Hematopoietic multipotent progenitor cell (in vitro differentiated cells): ENCODE data around the gene IQSEC1. TPM values are rescaled to one million over a fixed set of nuclear protein-coding genes. Genes with fewer than 3 reads are reported as not detected.

Experiments
- DNase-seq, 3 donors: peaks; one replicate each; pipeline ENCODE4 v3.0.0-alpha.2; 2011 to 2015; ENCODE audit warnings: low read depth in 2 of 3, low spot score in 2 of 3
- total RNA-seq: library from RNA; depleted of rRNA; stranded (reverse); fragments of >200 nt; gene quantifications from one replicate; pipeline ENCODE4 v1.2.3, GENCODE V29; 2012

The IQSEC1 gene
- total RNA-seq, 1 donor = 20.7 TPM

DNA sequence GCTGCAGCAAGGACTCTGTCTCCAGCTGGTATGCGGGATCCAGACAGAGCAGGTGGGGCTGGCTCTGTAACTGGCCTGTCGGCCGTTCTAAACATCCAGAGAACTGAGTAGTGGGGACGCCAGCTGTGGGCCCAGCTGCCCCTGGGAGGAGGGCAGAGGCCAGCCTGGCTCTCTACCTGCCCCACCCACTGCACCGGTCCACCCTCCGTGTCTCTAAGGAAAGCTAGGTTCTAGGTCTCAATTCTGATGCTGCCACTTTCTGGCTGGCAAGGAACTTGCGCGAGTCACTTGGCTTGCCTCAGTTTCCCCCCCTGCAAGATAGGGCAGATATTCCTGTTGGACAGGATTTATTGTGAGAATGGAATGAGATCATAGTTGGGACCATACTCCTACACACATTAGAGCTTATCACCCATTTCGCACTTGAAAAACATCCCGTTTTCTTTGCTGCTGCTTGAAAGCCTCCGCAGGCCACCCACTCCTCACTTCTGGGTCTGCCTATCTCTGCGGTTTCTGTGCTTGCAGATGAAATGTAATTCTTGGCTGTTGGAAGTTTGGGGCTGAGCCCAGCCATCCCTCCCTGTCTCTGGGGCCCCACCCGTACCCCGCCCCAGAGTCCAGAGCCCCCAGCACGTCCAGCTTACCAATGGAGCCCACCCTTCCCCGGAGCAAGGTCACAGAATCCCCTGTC, 65.8 kb downstream of the IQSEC1 start:
- no peak for DNase-seq

DNA sequence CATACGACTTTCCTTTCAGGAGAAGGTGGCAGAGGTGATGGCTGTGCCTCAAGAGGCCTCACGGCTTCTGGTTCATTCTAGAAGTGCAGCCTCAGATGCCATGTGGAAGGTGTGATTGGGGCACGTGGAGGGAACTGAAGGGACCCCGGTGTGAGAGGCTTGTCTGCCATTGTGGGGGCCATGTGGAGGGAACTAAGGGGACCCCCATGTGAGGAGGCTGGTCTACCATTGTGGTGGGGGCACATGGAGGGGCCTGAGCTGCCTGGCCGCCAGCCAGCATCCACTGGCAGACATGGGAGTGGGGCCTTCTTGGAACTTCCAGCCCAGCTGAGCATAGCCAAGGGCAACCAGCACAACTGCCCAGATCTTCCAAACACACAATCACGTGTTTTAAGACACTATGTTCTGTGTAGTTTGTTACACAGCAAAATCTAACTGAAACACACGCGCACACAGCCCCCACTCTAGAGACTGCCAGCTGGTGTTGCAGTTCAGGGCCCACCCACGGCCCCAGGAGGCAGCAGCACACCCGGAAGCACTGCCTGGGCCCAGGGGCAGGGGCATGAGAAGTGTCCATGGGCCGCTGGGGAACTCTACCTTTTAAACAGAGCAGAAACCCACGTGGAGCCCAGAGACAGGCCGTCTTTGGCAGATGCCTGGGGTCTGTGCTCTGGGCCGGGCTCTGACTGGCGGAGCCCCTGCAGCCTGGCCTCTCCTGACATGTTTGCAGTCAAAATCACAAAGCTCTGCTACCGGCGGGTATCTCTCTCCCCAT, 66.8 kb downstream of the IQSEC1 start:
- DNase-seq = no peak

DNA sequence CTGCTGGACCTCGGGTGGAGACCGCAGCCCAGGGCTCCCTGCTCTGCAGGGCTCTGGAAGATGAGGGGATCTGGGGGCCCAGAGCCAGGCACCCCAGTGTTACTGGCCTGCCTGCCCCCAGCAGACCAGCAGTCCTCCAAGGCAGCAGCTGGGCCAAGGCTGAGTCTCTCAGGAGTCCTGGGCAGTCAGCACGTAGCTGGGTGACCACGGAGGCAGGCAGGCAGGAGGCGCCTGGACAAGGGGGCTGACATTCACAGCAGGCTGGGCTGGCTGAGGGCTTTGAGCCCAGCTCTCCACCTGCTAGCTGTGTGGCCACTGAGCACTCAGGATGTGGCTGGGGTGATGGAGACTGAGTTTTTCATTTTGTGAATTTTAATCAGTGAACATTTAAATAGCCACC, 67.9 kb downstream of the IQSEC1 start:
- no peak for DNase-seq

DNA sequence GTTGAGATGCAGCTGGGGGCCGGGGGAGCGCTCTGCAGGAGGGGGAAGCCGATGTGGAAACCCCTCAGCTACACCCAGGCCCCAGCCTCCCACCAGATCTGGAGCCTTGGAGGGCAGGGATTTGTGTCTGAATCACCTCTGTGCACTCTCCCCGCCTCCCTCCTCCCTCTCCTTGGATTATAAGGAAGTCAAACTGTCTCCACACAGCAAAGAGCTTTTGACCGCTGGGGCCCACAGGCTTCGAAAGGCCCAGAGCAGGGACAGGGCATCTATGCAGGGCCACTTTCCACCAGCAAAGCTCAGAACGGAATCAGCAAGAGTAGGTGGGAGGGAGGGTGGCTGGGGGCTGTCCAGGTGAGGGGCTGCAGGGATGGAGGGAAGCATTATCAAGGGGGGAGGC, 68.9 kb downstream of the IQSEC1 start:
- DNase-seq = no peak

GRCh38 chr3:13003608-13004007, 69.6 kb downstream of the IQSEC1 start:
- DNase-seq = no peak

DNA sequence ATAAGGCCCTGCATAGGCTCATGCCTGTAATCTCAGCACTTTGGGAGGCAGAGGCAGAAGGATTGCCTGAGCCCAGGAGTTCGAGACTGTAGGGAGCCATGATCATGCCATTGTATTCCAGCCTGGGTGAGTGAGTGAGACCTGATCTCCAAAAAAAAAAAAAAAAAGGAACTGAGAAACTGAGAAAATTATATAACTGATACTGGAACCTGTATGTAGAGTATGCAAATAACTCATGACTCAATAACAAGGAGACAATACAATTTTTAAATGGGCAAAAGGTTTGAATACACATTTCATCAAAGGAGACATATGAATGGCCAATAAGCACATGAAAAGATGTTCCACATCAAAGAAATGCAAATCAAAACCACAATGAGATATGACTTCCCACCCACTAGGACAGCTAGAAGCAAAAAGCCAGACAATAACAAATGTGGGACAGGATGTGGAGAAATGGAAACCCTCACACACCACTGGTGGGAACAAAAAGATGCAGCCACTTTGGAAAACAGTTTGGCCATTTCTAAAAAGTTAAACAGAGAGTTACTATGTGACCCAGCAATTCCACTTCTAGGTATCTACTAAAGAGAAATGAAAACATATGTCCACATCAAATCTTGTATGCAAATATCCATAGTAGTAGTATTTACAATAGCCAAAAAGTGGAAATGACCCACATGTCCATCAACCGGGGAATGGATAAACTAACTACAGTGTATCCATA, 70.7 kb downstream of the IQSEC1 start:
- DNase-seq = no peak

- DNase-seq = peak in 2 of 3 donors; percentile 47 to 51
Observed at GRCh38 chr3:12999147-13000140, 73.8 kb downstream of the IQSEC1 start.

DNA sequence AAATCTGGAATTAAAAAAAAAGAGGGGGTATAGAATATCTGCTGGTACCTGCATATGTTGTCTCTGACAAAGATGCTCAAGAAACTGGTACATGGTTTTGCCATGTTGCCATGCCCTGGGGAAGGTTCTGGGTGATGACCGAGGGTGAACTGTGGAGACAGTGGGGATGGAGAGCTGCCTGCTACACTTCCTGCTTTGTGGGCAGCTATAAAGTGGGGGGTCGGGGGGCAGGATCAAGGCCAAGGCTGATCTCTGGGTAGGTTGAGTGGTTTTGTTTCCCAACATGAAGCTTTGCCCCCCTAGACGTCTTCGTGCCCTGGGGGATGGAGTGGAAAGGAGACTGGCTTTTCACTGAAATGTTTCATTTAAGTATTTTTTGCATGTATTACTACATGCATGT, 74.6 kb downstream of the IQSEC1 start:
- no peak for DNase-seq

DNA sequence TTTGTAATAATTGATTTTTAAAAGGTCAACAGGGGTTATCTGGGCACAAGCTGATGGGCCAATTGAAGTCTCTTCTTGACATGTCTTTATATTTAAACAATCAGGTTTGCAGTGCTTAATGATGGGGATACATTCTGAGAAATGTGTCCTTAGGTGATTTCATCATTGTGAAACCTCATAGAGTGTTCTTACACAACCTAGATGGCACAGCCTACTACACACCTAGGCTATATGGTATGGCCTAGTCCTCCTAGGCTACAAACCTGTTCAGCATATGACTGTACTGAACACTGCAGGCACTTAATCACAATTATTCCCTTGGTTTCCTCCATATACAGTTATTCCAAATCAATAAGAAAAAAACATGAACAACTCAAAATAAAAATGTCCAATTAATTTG, 75.8 kb downstream of the IQSEC1 start:
- DNase-seq = no peak

DNA sequence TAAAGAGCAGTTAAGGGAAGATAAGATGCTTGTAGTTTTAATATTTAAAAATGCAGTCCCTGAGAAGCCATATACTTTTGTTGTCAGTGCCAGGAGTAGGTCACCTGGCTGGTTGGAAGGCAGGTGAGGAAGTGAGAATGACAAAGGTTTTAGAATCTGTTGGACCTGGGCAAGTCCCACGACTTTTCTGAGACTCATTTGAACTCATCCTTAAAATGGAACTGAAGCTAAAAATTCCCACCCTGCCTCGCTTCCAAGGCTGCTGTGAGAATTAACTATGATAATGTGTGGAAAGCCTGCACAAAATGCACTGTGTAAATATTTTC, 77.1 kb downstream of the IQSEC1 start:
- DNase-seq = no peak

GRCh38 chr3:12995389-12996180, 77.6 kb downstream of the IQSEC1 start:
- DNase-seq = no peak

- DNase-seq = peak; percentile 79 to 90 (median 88)
Observed at GRCh38 chr3:12994607-12995388, 78.4 kb downstream of the IQSEC1 start.

GRCh38 chr3:12994357-12994606, 78.9 kb downstream of the IQSEC1 start:
- no peak for DNase-seq

- no peak for DNase-seq
Observed at GRCh38 chr3:12993517-12994356, 79.5 kb downstream of the IQSEC1 start.

DNA sequence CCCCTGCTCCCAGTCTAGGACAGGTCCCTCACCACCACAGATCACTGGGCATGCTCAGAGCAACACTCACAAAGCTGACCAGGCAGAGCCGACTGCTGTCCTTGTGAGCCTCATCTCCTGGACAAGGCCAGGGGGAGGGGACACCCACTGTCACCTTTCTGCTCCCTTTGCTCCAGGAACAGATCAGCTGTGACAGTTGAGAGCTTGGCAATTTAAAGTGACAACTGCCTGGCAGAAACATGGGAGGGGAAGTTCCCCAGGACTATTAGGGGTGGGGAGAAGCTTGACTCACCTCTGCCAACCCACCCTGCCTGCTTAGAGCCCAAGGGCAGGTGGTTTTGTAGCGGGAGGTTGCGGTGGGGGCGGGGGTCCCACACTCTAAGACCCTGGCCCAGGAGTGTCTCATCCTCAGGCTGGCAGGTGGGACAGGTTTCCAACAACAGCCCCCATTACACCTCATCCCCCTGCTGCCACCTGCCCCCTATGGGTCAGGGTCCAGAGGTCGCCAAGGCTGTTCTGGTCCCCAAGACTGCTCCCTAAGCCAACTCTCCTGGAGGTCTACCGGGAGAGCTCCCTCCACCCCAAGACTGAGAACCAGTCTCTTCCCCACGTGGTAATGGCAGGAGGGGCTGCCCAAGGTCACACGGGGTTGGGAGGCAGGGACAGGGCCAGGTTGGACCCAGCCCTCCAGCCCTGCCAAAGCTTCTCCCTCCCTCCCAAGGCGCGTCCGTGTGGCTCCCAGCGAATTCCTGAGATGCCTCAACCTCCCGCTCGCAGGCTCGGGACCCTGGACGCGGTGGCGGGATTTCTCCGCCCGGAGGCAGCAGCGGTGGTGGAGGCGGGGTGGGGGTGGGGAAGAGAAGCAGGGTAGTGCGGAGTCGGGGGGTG, 80.4 kb downstream of the IQSEC1 start:
- DNase-seq = no peak

DNA sequence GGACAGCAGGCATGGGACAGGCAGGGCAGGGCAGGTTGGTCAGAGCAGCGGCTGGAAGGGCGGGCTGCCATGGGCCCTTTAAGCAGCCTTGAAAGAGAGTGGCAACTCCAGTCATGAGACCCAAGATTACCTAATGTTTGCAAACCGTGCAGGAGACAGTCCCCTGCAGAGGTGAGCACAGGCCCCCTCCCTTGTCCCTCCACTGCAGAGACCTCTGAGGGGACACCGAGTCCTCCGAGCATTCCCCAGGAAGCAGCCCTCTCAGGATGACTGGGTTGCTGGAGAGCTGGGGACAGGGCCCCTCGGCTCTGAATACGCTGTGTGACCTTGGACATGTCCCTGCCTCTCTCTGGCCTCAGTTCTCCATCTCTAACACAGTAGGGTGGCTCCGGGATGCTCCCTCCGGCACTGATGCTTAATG, 81.4 kb downstream of the IQSEC1 start:
- no peak for DNase-seq

GRCh38 chr3:12991481-12991837, 81.8 kb downstream of the IQSEC1 start:
- DNase-seq = no peak
